Inflammatory macrophage treated with lipopolysaccharide for 1 hour (primary cell): ENCODE results near the gene VAV3.
"Not testable (repeated sequence)": the region's sequence is repeated elsewhere in the genome, so short reads cannot be mapped to it uniquely, and the experiment has no call there.

ENCODE experiments used
- DNase-seq, 2 donors: peaks; one replicate each; pipeline ENCODE4 v3.0.0-alpha.2; 2020 to 2022

Gene VAV3

GRCh38 chr1:107678993-107679392, 286.0 kb downstream of the VAV3 start:
- no peak for DNase-seq

- DNase-seq = no peak
Measured at GRCh38 chr1:107677697-107678096, 287.3 kb downstream of the VAV3 start.

GRCh38 chr1:107674486-107674885, 290.5 kb downstream of the VAV3 start:
- DNase-seq = no peak

- no peak for DNase-seq
Measured at GRCh38 chr1:107673006-107673405, 292.0 kb downstream of the VAV3 start.

- DNase-seq = no peak
Measured at GRCh38 chr1:107670397-107671040, 294.5 kb downstream of the VAV3 start.

- no peak for DNase-seq
Measured at GRCh38 chr1:107669996-107670395, 295.0 kb downstream of the VAV3 start.

- no peak for DNase-seq
Measured at GRCh38 chr1:107668762-107669161, 296.2 kb downstream of the VAV3 start.

- DNase-seq = no peak
Measured at GRCh38 chr1:107666493-107666892, 298.5 kb downstream of the VAV3 start.

GRCh38 chr1:107664982-107665925, 299.7 kb downstream of the VAV3 start:
- no peak for DNase-seq

- no peak for DNase-seq
Measured at GRCh38 chr1:107662971-107663370, 302.0 kb downstream of the VAV3 start.

GRCh38 chr1:107661158-107661557, 303.8 kb downstream of the VAV3 start:
- no peak for DNase-seq

- DNase-seq = no peak
Measured at GRCh38 chr1:107659961-107660360, 305.0 kb downstream of the VAV3 start.

- no peak for DNase-seq
Measured at GRCh38 chr1:107657356-107657755, 307.6 kb downstream of the VAV3 start.

GRCh38 chr1:107653765-107654164, 311.2 kb downstream of the VAV3 start:
- DNase-seq = no peak

GRCh38 chr1:107653005-107653404, 312.0 kb downstream of the VAV3 start:
- no peak for DNase-seq

- not testable (repeated sequence) for DNase-seq
Measured at GRCh38 chr1:107650825-107651224, 314.2 kb downstream of the VAV3 start.

- DNase-seq = no peak
Measured at GRCh38 chr1:107649023-107649422, 316.0 kb downstream of the VAV3 start.

GRCh38 chr1:107648071-107648470, 316.9 kb downstream of the VAV3 start:
- no peak for DNase-seq

- no peak for DNase-seq
Measured at GRCh38 chr1:107647012-107647411, 318.0 kb downstream of the VAV3 start.

- DNase-seq = no peak
Measured at GRCh38 chr1:107643766-107644165, 321.2 kb downstream of the VAV3 start.

- DNase-seq = peak in 1 of 2 donors; percentile 9
Measured at GRCh38 chr1:107640207-107640606, 324.8 kb downstream of the VAV3 start.

GRCh38 chr1:107637101-107637500, 327.9 kb downstream of the VAV3 start:
- DNase-seq = no peak

GRCh38 chr1:107633596-107633995, 331.4 kb downstream of the VAV3 start:
- DNase-seq = no peak
